ENCODE results near the gene TOX3. TPM values are rescaled to one million over a fixed set of nuclear protein-coding genes. Genes with fewer than 3 reads are reported as not detected.

The TOX3 gene
- total and polyA plus RNA-seq, 2 of the 13 experiments (the other 11 are each of a cell fraction or from before 2014, with no cell fraction given): 14.5 to 98.6 TPM

GRCh38 chr16:52563767-52564611 is 17.0 kb upstream of the TOX3 start (continued):
- no peak for TF ChIP-seq HMGXB4 (CRISPR knock-in tag; IDR thresholded peaks at IDR 0.05; ENCODE audit: borderline replicate concordance in 1 of 2, low read depth in 1 of 2)
- TF ChIP-seq SALL1 (CRISPR knock-in tag; IDR thresholded peaks at IDR 0.05): peak; percentile 31; the same call in 1 of the 2 replicates

GRCh38 chr16:52562770-52563169 is 15.8 kb upstream of the TOX3 start:
- intact Hi-C loops (cut with micrococcal nuclease; ENCODE audit: unreplicated experiment) (no loop called here), in situ Hi-C loops (cut with HindIII; ENCODE audit: extremely low pct_ligation_motif_present, low pct_unique_long_range_greater_than_20kb) (no loop called here)
- H3K79me2 ChIP-seq (ENCODE audit: insufficient read depth, low read length): peaks cover 2% of the 10 kb centered on the region
- peak; percentile 12 for FAIRE-seq
- BruUV-seq (replicated peaks): no TSS peak
- no peaks in the 10 kb centered on the region for H4K20me1 ChIP-seq (ENCODE audit: insufficient read depth, low read length)
- H3K4me1 ChIP-seq (ENCODE audit: insufficient read depth, low read length): peaks cover 100% of the 10 kb centered on the region
- WGBS (ENCODE audit: low lambda C conversion rate): 3% methylated on average over 5 of the region's 5 CpGs
- peak; percentile 47 for ATAC-seq
- ChIA-PET CTCF (ENCODE audit: low intra/inter-chr PET ratio, low total read pairs) (interaction anchor here (1.1 kb wide), 1 partner anchor 17 kb away, joined by 3 read pairs; no protein-coding TSS in a partner anchor), POLR2A (interaction anchor here (0.8 to 2.2 kb wide), 7 partner anchors 11 to 65 kb away, joined by 3 to 12 read pairs (median 4); partner anchors contain the start of gene TOX3)
- H3K9me3 ChIP-seq (ENCODE audit: low read length): no peaks in the 10 kb centered on the region
- DNase-seq (ENCODE audit: low spot score): peak; percentile 61
- no peaks in the 10 kb centered on the region for H3K27me3 ChIP-seq (ENCODE audit: control insufficient read depth in 1 of 2, insufficient read depth in 2 of 2, low read length in 2 of 2)
- H3K4me2 ChIP-seq (ENCODE audit: low read depth, low read length): peak overlapping the region; percentile 92
- H3K9ac ChIP-seq (ENCODE audit: insufficient read depth, low read depth, low read length): peak overlapping the region; percentile 31
- H3K4me3 ChIP-seq (replicated peaks in 1 of 3; ENCODE audit: insufficient read depth in 1 of 3, low read depth in 2 of 3, low read length in 3 of 3): peak overlapping the region; percentile 27 to 51 (median 40); a peak in 5 of 6 replicates
- H2AFZ ChIP-seq (ENCODE audit: low read length): no peak overlapping the region
- no peaks in the 10 kb centered on the region for H3K36me3 ChIP-seq (replicated peaks in 1 of 2; ENCODE audit: control insufficient read depth in 1 of 2, insufficient read depth in 2 of 2, low read length in 2 of 2)
- peak overlapping the region; percentile 23 for H3K27ac ChIP-seq (ENCODE audit: extremely low read length, insufficient read depth, low read length)
- TF ChIP-seq ZBTB25 (CRISPR knock-in tag; IDR thresholded peaks at IDR 0.05) (no peak), ZNF614 (CRISPR knock-in tag; IDR thresholded peaks at IDR 0.05; ENCODE audit: borderline replicate concordance) (0 out of 2 replicates have a peak, but pooled peaks have one; percentile 25), ATF2 (CRISPR knock-in tag; IDR thresholded peaks at IDR 0.05) (0 out of 2 replicates have a peak, but pooled peaks have one; percentile 33), HMGXB3 (CRISPR knock-in tag; IDR thresholded peaks at IDR 0.05; ENCODE audit: borderline replicate concordance) (no peak), FOXK2 (IDR thresholded peaks at IDR 0.05) (no peak), STAT6 (CRISPR knock-in tag; IDR thresholded peaks at IDR 0.05; ENCODE audit: borderline replicate concordance) (no peak)
